ENCODE measurements around the gene ICAM2.

Gene ICAM2

GRCh38 chr17:63975541-63976092, 44.8 kb downstream of the ICAM2 start:
- no peak for TF ChIP-seq CTCF (IDR thresholded peaks at IDR 0.05; ENCODE audit: low read depth, low read length)

DNA sequence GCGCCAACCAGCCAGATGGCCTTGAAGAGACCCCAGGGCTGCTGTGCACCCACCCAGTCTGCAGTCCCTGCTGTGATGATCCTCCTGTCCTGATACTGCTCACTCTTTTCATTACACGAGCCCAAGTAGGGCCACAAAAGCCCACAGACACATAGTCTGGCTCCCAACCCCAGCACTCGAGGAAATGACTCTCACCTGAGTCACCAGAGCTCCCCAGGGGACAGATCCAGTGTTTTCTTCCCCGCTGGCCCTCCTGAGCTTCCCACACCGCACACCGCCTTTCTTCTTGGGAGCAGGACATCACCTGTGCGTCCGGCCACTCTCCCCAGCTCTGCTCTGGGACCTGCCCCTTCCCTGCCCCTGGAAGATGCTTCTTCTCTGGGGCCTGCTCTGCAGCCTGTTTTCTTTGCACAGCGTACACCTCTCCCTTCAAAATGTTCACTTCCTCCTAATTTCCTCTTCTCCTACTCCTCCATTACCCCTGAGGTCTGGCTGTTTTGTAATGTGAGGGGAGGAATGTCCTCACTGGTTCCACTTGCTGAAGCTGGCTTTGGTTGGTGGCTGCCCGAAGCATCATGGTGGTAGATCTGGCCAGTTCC, 45.7 kb downstream of the ICAM2 start:
- no peak for DNase-seq (ENCODE audit: extremely low read depth, low read depth)
- no peak for TF ChIP-seq CTCF (IDR thresholded peaks at IDR 0.05; ENCODE audit: low read depth, low read length)

More at GRCh38 chr17:63975541-63976092, 44.8 kb downstream of the ICAM2 start:
- no peak for DNase-seq (ENCODE audit: extremely low read depth, low read depth)

DNA sequence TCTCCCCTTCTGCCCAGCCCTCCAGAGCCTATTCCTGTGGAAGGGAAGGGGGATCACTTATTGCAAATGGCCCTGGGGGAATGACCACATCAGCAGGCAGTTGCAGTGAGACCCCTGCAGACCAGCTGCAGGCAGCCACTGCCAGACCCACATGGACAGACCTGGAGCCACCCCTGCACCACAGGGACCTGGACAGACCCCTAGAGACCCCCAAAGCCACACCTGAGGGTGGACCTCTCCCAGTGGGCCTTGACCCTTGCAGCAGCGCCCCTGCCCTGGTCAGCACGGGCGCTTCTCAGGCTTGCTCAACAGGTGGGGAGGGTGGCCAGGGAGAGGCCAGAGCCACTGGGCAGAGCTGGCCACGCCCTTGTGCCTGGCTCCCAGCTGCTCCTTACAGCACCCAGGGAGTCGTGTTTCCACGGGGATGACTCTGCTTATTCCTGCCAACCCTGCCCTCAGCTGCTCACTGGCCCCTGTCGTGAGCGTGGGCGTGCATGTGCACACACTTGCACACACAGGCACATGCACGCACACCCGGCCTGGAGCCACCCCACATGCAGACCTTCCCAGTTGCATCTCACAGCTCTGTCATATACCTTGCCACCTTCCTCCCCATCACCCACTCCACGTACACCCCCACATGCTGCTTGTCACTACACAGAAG, 46.4 kb downstream of the ICAM2 start:
- TF ChIP-seq CTCF (IDR thresholded peaks at IDR 0.05; ENCODE audit: low read depth, low read length): no peak
- no peak for DNase-seq (ENCODE audit: extremely low read depth, low read depth)

DNA sequence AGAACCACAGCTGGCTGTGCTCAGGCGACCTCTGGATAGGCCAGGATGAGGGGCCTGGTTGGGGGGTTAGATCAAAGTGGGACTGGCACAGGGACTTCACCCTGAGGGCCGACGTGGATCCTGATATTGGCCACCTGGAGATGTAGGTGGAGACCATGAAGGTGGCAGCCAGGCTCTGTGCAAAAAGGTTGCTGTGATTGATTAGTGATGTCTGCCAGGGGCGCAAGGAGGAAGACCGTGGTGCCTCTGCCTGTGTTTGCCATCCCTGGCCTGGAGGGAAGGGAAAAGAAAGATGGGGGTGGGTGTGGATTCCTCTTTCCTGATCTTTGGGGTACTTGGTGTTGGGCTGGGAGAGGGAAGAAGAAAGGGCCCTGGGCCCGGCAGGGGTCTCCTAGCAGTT, 47.2 kb downstream of the ICAM2 start:
- no peak for TF ChIP-seq CTCF (IDR thresholded peaks at IDR 0.05; ENCODE audit: low read depth, low read length)
- no peak for DNase-seq (ENCODE audit: extremely low read depth, low read depth)

- TF ChIP-seq CTCF (IDR thresholded peaks at IDR 0.05; ENCODE audit: low read depth, low read length): no peak
- no peak for DNase-seq (ENCODE audit: extremely low read depth, low read depth)
Measured at GRCh38 chr17:63972796-63973195, 47.6 kb downstream of the ICAM2 start, which contains the start of gene SCN4A. TSS of gene SCN4A (minus strand) at chr17:63972918. CDS start at chr17:63972841, 77 bp downstream.

DNA sequence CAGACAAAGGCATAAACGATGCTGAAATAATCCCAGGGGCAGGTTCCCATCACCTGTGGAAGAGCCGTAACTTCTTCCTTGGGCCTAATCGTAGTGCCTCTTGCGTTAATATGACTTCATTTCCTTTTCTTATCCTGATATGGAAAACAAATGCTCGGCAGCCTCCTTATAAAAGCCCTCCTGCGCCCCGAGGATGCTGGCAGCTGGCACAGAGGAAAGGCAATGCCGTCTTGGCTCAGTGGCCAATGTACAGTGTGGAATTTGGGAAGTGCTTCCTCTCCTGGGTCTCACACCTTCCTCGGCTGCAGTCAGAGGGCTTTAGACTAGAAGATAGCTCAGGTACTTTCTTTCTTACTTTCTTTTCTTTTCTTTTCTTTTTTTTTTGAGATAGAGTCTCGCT, 51.2 kb downstream of the ICAM2 start:
- TF ChIP-seq CTCF (IDR thresholded peaks at IDR 0.05; ENCODE audit: low read depth, low read length): no peak
- no peak for DNase-seq (ENCODE audit: extremely low read depth, low read depth)

- TF ChIP-seq CTCF (IDR thresholded peaks at IDR 0.05; ENCODE audit: low read depth, low read length): no peak
- DNase-seq (ENCODE audit: extremely low read depth, low read depth): no peak
Measured at GRCh38 chr17:63967953-63968352, 52.5 kb downstream of the ICAM2 start.

Data from AG09319 (cell line).